Sigmoid colon (tissue), 7 donors: Measurements from ENCODE around the gene CCDC8. TPM values are rescaled to one million over a fixed set of nuclear protein-coding genes. Genes with fewer than 3 reads are reported as not detected.

ENCODE experiments used
- DNase-seq: peaks from one replicate; pipeline ENCODE4 v3.0.0-alpha.2; 2019
- H3K27ac ChIP-seq, 4 donors: fragments of 200-600 bp; sonication (generic); one replicate each; pipeline ENCODE4 v1.5.1; 2016 to 2019; ENCODE audit warnings: mild to moderate bottlenecking in 1 of 4
- H3K27me3 ChIP-seq, 3 donors: fragments of 200-600 bp; sonication (generic); one replicate each; pipeline ENCODE4 v1.5.1; 2019; ENCODE audit warnings: mild to moderate bottlenecking in 1 of 3
- H3K36me3 ChIP-seq, 4 donors: fragments of 200-600 bp; sonication (generic); one replicate each; pipeline ENCODE4 v1.5.1; 2016 to 2019
- H3K4me1 ChIP-seq, 4 donors: fragments of 200-600 bp; sonication (generic); one replicate each; pipeline ENCODE4 v1.5.1; 2017 to 2019
- H3K4me3 ChIP-seq, 4 donors: fragments of 200-600 bp; sonication (generic); one replicate each; pipeline ENCODE4 v1.5.1; 2017 to 2019; ENCODE audit warnings: mild to moderate bottlenecking in 2 of 4, moderate library complexity in 1 of 4
- H3K9me3 ChIP-seq, 4 donors: fragments of 200-600 bp in 3 of 4; sonication (generic) in 3 of 4; one replicate each; pipeline versions ENCODE4 v1.5.1 to v1.6.1; 2013 to 2019
- EP300 ChIP-seq, 4 donors: sonication (generic); formaldehyde crosslinking; IDR thresholded peaks; one replicate each; pipeline ENCODE4 v1.6.1; 2017; ENCODE audit warnings: antibody characterized with exemption in 4 of 4
- POLR2A ChIP-seq, 2 donors: fragments of 450-650 bp; IDR thresholded peaks; one replicate each; pipeline ENCODE4 v1.6.1; 2016; ENCODE audit warnings: antibody characterized with exemption in 2 of 2, mild to moderate bottlenecking in 2 of 2, moderate library complexity in 2 of 2
- WGBS, 2 donors: extraction: QIAGEN DNeasy Blood & Tissue Kit; methylation state at CpG; one replicate each; pipeline ENCODE4 v1.1.7; 2013; 5-methylcytosine and 5-hydroxymethylcytosine counted together
- intact Hi-C: fragments of 100-400 bp; cut with DNase I; formaldehyde crosslinking; loops from one replicate; pipeline ENCODE4 v1.15.1; 2023
- polyA plus RNA-seq, 3 donors: library from polyadenylated mRNA; stranded (reverse); fragments of 200-250 nt; gene quantifications; one replicate each; pipeline ENCODE4 v1.2.3, GENCODE V29; 2013
- total RNA-seq, 4 donors: library from RNA; depleted of rRNA; stranded (reverse); fragments of >200 nt; gene quantifications; one replicate each; pipeline ENCODE4 v1.1.0, GENCODE V29; 2016
- TF ChIP-seq, protein P1 (sequence below), 4 experiments: fragments of 450-650 bp in 3 of 4; fragments of 200-600 bp in 1 of 4; IDR thresholded peaks; one replicate each; pipeline ENCODE4 v1.5.1; 2016 to 2019; ENCODE audit warnings: antibody characterized with exemption in 4 of 4, mild to moderate bottlenecking in 3 of 4, moderate library complexity in 2 of 4
- donor health status: healthy with polysubstance abuse.
- donor health status: Bipolar disorder and iron deficiency.
- donor health status: healthy.

CCDC8 gene
- total and polyA plus RNA-seq, 7 donors = 0.69 to 6.1 (median 3.5) TPM

DNA sequence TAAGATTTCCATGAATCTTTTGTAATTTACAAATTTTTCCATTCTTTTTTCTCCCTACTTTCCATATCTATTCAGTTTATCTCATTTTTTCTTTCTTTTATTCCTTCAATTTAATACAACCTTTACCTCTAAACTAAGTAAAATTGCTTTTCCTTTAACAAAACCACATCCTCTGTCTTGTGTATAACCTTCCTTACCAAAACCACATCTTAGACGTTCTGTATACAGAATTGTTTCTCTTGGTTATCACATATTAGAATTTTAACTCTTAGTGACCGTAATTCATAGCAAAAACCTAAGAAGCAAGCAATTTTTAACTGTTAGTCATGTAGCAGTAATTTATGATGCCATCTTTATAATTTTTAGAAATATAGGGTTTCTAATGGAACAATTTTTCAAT, 51.4 kb downstream of the CCDC8 start:
- Histone ChIP-seq H3K27ac (no peak overlapping the region), H3K36me3 (peaks cover 0 to 45% (median 11%) of the 10 kb centered on the region in 4 donors), H3K4me1 (no peaks in the 10 kb centered on the region), H3K27me3 (no peaks in the 10 kb centered on the region), H3K4me3 (no peak overlapping the region), H3K9me3 (no peaks in the 10 kb centered on the region)
- WGBS, 2 donors = 44 to 75% methylated on average over 2 of the region's 2 CpGs
- TF ChIP-seq POLR2A (IDR thresholded peaks at IDR 0.05) (no peak), EP300 (IDR thresholded peaks at IDR 0.05) (no peak)
- TF ChIP-seq, protein P1, sequence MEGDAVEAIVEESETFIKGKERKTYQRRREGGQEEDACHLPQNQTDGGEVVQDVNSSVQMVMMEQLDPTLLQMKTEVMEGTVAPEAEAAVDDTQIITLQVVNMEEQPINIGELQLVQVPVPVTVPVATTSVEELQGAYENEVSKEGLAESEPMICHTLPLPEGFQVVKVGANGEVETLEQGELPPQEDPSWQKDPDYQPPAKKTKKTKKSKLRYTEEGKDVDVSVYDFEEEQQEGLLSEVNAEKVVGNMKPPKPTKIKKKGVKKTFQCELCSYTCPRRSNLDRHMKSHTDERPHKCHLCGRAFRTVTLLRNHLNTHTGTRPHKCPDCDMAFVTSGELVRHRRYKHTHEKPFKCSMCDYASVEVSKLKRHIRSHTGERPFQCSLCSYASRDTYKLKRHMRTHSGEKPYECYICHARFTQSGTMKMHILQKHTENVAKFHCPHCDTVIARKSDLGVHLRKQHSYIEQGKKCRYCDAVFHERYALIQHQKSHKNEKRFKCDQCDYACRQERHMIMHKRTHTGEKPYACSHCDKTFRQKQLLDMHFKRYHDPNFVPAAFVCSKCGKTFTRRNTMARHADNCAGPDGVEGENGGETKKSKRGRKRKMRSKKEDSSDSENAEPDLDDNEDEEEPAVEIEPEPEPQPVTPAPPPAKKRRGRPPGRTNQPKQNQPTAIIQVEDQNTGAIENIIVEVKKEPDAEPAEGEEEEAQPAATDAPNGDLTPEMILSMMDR (IDR thresholded peaks at IDR 0.05) = no peak
- no peak for DNase-seq
- intact Hi-C loops = no loop called here

Other genes starting within 250 kb of the CCDC8 start
- gene IGFL1, start 183.8 kb downstream of the CCDC8 start, total RNA-seq = not detected
- gene IGFL1, start 183.8 kb downstream of the CCDC8 start, polyA plus RNA-seq = not detected
- gene HIF3A, start 116.5 kb downstream of the CCDC8 start, total RNA-seq = 100 to 1,000 TPM in 2 of 4 donors, 10 to 100 TPM in 2; 63.0 to 310 (median 121) TPM
- 10 to 100 TPM in 1 of 3 donors, 1 to 10 TPM in 2; 1.8 to 26.6 (median 7.2) TPM for gene HIF3A, start 116.5 kb downstream of the CCDC8 start, polyA plus RNA-seq
- gene PPP5C, start 66.5 kb downstream of the CCDC8 start, total RNA-seq = 10 to 100 TPM; 37.1 to 61.5 (median 46.5) TPM
- gene PPP5C, start 66.5 kb downstream of the CCDC8 start, polyA plus RNA-seq = 10 to 100 TPM; 27.6 to 62.3 (median 37.7) TPM
- under 1 TPM in 3 of 4 donors, not detected in 1; 0.27 to 0.36 (median 0.28) TPM for gene PNMA8C, start 15.4 kb upstream of the CCDC8 start, total RNA-seq
- gene PNMA8C, start 15.4 kb upstream of the CCDC8 start, polyA plus RNA-seq = under 1 TPM in 2 of 3 donors, not detected in 1; 0.23 to 0.25 TPM
- 1 to 10 TPM; 1.5 to 8.4 (median 5.5) TPM for gene PNMA8A, start 58.0 kb upstream of the CCDC8 start, total RNA-seq
- 1 to 10 TPM in 1 of 3 donors, not detected in 2; 2.3 TPM for gene PNMA8A, start 58.0 kb upstream of the CCDC8 start, polyA plus RNA-seq
- 1 to 10 TPM; 1.3 to 1.9 (median 1.6) TPM for gene PNMA8B, start 82.3 kb upstream of the CCDC8 start, total RNA-seq
- under 1 TPM in 2 of 3 donors, not detected in 1; 0.60 to 0.95 TPM for gene PNMA8B, start 82.3 kb upstream of the CCDC8 start, polyA plus RNA-seq
- 100 to 1,000 TPM; 127 to 183 (median 159) TPM for gene CALM3, start 187.8 kb upstream of the CCDC8 start, total RNA-seq
- 100 to 1,000 TPM; 210 to 375 (median 281) TPM for gene CALM3, start 187.8 kb upstream of the CCDC8 start, polyA plus RNA-seq
- 1 to 10 TPM; 2.0 to 5.8 (median 3.5) TPM for gene PTGIR, start 211.5 kb upstream of the CCDC8 start, total RNA-seq
- 1 to 10 TPM in 1 of 3 donors, under 1 TPM in 1, not detected in 1; 0.60 to 4.4 TPM for gene PTGIR, start 211.5 kb upstream of the CCDC8 start, polyA plus RNA-seq
- gene GNG8, start 222.6 kb upstream of the CCDC8 start, total RNA-seq = not detected
- gene GNG8, start 222.6 kb upstream of the CCDC8 start, polyA plus RNA-seq = not detected
- gene DACT3, start 247.6 kb upstream of the CCDC8 start, total RNA-seq = 10 to 100 TPM; 23.7 to 87.2 (median 48.6) TPM
- 1 to 10 TPM in 2 of 3 donors, under 1 TPM in 1; 0.46 to 2.9 (median 1.8) TPM for gene DACT3, start 247.6 kb upstream of the CCDC8 start, polyA plus RNA-seq